CD4-positive, alpha-beta T cell treated with Interleukin-4 for 4 hours (primary cell): ENCODE measurements around the gene OIP5.
"Not testable (repeated sequence)": the region's sequence is repeated elsewhere in the genome, so short reads cannot be mapped to it uniquely, and the experiment has no call there.

ENCODE experiments used
- DNase-seq: peaks from one replicate; pipeline ENCODE4 v3.0.0-alpha.2; 2020

OIP5 gene

DNA sequence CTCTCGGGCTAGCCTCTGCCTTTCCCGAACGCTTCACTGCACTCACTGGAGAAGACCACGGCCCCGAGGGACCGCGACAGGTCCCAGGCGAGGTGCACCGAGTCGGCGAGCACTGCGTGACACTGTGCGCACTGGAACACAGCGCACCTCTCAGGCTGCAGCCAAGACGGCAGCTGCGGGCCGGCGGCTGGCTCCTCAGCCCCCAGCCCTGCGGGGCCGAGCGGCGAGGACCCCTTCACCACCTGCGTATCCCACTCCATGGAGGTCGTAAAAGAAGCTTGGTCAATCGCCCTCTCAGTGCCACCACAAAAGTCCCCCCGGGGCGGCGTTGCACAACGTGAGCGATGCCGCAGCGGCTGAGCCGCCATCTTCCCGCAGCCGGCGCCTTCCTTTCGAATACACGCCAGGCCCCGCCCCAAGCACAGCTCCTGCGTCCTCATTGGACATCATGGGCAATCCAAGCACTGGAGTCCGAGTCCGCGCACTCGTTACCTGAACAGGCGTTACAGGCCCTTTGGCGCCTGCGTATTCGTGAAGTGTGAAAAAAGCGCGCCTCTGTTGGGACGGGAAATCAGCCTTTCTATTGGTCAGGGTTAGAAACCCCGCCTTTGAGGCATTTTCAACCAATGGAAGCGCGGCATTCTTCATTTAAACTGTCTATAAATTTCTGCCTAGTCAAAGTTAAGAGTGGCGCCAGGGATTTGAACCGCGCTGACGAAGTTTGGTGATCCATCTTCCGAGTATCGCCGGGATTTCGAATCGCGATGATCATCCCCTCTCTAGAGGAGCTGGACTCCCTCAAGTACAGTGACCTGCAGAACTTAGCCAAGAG lies at the start of gene OIP5, which contains the start of gene NUSAP1:
OIP5 (minus strand) TSS at position 398 of the 832 bp plus-strand sequence; CDS start at position 368, 30 bp downstream.
NUSAP1 (plus strand) TSS at position 688 of the 832 bp plus-strand sequence; CDS start at position 765, 77 bp downstream.
- peak; percentile 99 for DNase-seq

DNA sequence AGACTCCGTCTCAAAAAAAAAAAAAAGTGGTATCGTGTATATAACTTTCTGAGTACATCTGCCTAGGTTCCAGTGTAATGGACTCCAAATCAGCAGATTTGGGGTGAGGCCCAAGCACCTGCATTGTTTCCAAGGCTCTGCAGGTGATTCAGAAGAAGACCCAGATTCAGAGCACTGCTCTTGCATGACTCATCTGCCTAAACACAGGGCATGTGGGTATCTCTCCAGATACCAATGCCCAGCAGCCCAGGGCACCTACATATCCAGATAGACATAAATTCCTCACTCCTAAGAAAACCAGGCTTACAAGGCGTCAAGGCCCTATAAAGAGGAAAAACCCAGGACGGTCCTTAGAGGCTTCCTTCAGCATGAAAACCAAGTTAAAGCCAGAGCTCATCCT lies 45.6 kb upstream of the OIP5 start:
- DNase-seq = no peak

DNA sequence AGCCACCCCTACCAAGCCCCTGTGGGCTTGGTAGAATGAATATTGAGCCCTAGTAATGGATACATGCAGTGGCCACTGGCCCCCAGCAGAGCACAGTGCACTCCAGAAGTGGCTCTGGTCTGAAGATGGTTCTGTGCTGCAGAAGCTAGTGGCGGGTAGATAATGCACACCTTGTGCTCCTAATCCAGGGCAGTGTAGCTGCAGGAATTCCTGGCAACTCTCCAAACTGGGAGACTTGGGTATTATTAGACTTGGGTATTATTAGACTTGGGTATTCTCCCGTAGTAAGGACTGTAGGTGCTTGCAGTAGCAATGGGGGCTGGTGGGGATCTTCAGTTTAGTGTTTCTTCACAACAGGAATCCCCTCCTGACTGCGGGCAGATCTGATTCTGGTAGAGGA lies 35.0 kb upstream of the OIP5 start:
- DNase-seq = no peak

GRCh38 chr15:41354371-41354770 lies 22.0 kb upstream of the OIP5 start:
- no peak for DNase-seq

DNA sequence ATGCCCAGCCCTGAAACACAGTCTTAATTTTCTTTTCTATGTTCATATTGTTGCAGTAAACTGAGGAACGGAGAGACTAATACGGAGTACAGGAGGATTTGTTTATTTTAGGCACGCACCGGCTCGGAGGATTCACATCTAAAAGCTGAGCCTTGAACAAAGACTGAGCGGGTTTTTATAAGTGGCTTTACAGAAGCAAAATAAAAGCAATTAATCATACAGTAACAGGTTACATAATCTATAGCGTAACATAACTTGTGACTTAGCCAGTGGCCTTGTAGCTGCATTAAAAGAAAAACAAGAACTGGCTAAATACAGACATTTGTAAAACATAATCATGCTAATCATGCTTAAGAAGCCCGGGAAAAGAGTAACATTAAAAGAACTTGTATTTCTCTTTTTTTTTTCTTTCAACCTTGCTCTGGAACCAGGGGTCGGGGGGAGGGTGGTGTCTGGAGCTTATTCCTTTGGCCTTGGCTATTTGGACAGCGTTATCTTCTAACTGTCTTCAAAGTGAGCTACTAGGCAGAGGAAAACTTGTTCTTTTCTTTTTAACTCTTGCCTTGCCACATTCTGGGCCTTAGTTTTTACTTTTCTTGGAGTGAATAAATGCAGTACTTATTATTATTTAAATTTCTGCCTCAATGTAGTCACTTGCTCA lies 17.8 kb upstream of the OIP5 start:
- no peak for DNase-seq

- no peak for DNase-seq
Observed at GRCh38 chr15:41347236-41347635, 14.8 kb upstream of the OIP5 start.

DNA sequence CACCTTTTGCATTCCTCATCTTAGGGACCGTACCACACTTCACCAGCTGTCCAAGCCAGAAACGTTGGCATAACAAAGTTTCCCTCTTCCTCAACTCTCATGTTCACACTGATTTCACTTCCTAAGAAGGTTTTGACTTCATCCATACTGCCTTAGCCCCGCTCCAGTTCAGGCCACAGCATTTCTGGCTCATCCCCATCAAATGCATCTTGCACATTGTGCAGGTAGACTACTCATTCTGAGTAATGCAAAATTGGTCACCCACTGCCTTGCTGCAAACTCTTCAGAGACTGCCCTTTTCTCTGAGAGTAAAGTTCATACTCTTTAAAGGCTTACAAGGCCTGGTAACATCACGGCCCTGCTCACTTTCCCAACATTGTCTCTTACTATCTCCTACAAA lies 9.1 kb upstream of the OIP5 start:
- no peak for DNase-seq

- DNase-seq = no peak
Observed at GRCh38 chr15:41340189-41340695, 7.9 kb upstream of the OIP5 start.

GRCh38 chr15:41337631-41338522 lies 5.5 kb upstream of the OIP5 start:
- no peak for DNase-seq

DNA sequence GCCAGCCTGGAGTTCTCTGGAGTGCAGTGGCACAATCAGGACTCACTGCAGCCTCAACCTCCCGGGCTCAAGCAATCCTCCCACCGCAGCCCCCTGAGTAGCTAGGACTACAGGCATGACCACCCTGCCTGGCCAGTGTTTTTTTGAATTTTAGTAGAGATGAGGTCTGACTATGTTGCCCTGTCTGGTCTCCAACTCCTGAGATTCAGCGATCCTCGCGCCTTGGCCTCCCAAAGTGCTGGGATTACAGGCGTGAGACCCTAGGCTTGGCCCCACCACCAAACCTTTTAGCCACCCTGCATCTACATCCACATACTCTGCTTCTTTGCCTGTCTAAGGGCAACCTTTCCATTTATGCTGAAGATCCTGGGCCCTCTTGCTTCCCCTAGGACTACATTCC lies 4.7 kb upstream of the OIP5 start:
- DNase-seq = no peak

DNA sequence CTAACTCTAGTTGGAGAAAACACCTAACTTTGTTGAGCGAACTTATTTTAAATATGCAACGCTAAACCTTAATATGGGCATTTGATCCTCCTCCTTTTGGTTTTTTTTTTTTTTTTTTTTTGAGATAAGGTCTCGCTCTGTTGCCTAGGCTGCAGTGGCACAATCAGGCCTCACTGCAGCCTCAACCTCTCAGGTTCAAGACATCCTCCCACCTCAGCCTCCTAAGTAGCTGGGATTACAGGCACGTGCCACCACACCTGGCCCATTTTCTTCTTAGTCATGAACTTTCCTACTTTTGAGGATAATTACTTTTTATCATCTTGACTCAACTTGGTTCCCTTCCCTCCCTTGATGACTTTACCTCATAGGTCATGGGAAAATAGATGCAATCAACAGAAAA lies 4.2 kb upstream of the OIP5 start:
- no peak for DNase-seq

DNA sequence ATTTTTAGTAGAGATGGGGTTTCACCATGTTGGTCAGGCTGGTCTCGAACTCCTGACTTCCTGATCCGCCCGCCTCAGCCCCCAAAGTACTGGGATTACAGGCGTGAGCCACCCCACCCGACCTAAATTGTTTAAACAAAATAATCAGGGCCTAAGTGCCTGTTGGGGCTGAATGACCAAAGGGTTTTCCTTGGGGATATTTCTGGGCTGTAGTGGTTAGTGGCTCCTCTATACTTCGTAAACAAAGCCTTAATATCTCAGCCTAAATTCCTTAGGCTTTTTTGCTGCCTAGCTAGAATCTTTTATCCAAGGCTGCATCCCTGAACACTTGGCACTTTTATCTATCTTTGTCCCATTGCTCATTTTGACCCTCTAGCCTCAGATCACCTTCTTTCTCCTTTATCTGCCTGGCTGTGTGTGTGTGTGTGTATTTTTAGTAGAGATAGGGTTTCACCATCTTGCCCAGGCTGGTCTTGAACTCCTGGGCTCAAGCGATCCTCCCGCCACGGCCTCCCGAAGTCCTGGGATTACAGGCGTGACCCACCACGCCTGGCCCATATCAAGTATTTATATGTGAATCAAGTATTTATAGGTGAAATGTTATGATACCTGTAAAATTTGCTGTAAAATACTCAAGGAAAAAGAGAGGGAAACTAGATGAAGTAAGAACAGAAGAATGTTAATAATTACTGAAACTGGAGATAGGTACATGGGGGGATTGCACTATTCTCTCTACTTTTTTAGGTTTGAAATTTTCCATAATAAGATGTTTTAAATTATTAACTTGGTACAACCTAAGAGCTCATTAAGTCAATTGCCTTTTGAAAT lies 2.1 kb upstream of the OIP5 start:
- no peak for DNase-seq

DNA sequence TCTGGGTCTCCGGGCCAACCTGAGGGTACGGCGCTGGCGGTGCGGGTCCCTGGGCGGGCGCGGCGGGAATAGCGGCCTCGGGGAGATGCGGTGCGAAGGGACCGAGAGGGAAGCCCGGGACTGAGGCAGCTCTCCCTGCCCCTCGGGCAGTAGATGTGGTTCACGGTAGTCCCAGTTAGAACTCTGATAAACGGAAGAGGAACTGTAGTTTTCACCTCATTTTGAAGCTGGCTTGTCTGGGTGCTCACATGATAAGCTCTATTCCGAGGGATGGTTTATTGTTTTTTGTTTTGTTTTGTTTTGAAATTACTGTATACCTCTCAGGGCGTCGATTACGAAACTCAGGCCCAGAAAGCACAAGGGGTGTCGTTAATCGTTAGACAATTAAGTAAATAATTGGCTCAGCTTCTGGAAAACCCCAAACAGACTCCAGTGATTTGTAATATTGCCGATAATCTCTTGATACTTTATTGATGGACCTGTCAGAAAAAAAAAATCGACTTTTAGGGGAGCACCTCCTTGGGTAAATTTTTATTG lies 703 bp upstream of the OIP5 start:
- DNase-seq = peak; percentile 18

- DNase-seq = no peak
Observed at GRCh38 chr15:41331833-41332193, 578 bp downstream of the OIP5 start.

- no peak for DNase-seq
Observed at GRCh38 chr15:41331281-41331680, 1.1 kb downstream of the OIP5 start.

- DNase-seq = no peak
Observed at GRCh38 chr15:41323611-41324010, 8.8 kb downstream of the OIP5 start.

DNA sequence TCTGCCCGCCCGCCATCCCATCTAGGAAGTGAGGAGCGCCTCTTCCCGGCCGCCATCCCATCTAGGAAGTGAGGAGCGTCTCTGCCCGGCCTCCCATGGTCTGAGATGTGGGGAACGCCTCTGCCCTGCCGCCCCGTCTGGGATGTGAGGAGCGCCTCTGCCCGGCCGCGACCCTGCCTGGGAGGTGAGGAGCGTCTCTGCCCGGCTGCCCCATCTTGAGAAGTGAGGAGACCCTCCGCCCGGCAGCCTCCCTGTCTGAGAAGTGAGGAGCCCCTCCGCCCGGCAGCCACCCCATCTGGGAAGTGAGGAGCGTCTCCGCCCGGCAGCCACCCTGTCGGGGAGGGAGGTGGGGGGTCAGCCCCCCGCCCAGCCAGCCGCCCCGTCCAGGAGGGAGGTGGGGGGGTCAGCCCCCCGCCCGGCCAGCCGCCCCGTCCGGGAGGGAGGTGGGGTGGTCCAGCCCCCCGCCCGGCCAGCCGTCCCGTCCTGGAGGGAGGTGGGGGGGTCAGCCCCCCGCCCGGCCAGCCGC lies 11.5 kb downstream of the OIP5 start:
- not testable (repeated sequence) for DNase-seq

DNA sequence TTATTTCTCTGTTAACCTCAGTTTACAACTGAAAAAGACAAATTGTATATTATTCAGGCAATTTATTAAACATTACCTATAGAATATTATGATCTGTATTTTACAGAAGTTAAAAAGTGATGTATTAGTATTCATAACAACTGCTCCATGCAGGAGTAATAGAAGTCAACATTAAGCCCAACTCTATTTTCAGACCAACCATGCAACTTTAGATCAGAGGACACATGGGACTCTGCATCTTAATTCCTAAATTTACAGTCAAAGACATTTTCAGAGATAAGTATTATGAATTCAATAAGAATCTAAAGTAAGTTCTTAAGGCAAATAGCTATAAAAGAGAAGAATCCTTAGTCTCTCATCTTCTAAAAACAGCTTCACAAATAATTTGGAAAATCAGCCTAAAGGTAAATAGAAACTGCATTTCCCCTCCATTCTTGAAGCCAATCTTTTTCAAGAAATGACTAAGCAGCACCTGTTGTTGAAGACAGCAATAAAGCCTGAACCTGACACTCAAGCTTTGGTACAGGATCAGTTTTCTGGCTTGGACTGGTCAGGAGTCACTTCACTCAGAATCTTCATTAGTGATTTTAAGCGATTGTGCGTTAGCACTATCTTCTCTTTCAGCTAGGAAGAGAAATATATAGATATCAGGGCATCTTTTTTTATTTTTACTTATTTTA lies 23.0 kb downstream of the OIP5 start:
- DNase-seq = no peak

- DNase-seq = no peak
Observed at GRCh38 chr15:41307679-41308078, 24.7 kb downstream of the OIP5 start.

DNA sequence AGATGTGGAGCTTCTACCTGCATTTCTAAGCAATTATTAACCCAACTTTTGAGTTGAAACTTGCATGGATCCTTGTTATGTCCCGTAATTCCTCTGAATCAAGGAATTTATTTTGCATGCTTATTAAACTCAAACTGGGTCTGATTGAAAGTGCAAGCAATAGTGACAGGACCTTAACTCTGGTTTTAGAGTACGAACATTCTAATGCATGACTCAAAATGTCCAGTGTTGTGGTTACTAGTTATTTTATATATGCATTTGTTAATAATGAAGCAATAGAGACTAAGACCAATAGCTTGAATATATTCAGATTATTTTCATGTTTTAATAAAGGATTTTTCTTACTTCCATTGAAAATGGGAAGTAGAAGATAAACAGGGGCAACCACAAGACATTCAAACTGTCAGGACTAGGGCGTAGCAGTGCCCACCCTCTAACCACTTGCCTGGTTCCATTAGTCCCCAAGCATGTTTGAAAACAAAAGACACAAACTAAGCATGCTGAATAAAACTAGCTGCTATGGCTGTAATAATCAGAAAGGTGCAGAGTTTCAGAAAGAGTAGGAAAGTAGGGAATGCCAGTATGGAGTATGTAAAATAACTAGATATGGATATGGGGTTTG lies 28.1 kb downstream of the OIP5 start:
- DNase-seq = no peak

DNA sequence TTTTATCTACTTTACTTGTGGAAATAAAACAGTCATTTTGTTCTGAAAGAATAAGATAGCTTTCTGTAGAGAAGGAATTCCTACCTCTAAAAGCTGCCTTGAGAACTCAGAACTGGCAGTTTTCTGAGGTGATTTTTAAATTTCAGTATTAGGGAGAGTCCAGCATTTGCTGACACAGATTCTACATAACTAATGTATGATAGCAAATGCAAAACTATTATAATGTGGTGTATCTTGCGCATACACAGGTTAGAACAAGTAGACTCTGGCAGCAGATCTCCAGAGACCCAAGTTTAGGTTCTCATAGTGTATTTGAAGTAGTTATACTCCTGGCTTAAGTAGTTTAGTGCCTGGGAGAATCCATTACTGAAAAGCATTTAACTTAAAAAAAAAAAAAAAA lies 30.8 kb downstream of the OIP5 start:
- no peak for DNase-seq
